ENCODE results near the gene APEX2.
"Not testable (repeated sequence)": the region's sequence is repeated elsewhere in the genome, so short reads cannot be mapped to it uniquely, and the experiment has no call there.

The APEX2 gene

GRCh38 chrX:54999717-55000598, at the start of gene APEX2:
Gene APEX2, plus strand, starts transcription at chrX:55000363. Its CDS starts 60 bp downstream, at chrX:55000423.
- DNase-seq (ENCODE audit: low read depth, low spot score): peak; percentile 67

- DNase-seq (ENCODE audit: low read depth, low spot score): no peak
Measured at GRCh38 chrX:54950730-54951375, 49.3 kb upstream of the APEX2 start.

- DNase-seq (ENCODE audit: low read depth, low spot score): no peak
Measured at GRCh38 chrX:54961750-54962149, 38.4 kb upstream of the APEX2 start.

- DNase-seq (ENCODE audit: low read depth, low spot score): no peak
Measured at GRCh38 chrX:54964766-54965497, 35.2 kb upstream of the APEX2 start.

GRCh38 chrX:54977387-54977786, 22.8 kb upstream of the APEX2 start:
- DNase-seq (ENCODE audit: low read depth, low spot score): no peak

- DNase-seq (ENCODE audit: low read depth, low spot score): no peak
Measured at GRCh38 chrX:54978448-54978847, 21.7 kb upstream of the APEX2 start.

GRCh38 chrX:54979432-54979831, 20.7 kb upstream of the APEX2 start:
- no peak for DNase-seq (ENCODE audit: low read depth, low spot score)

- no peak for DNase-seq (ENCODE audit: low read depth, low spot score)
Measured at GRCh38 chrX:54980334-54980733, 19.8 kb upstream of the APEX2 start.

GRCh38 chrX:54983306-54983705, 16.9 kb upstream of the APEX2 start:
- DNase-seq (ENCODE audit: low read depth, low spot score): not testable (repeated sequence)

- DNase-seq (ENCODE audit: low read depth, low spot score): no peak
Measured at GRCh38 chrX:54991706-54992105, 8.5 kb upstream of the APEX2 start.

- DNase-seq (ENCODE audit: low read depth, low spot score): no peak
Measured at GRCh38 chrX:54992911-54993622, 7.1 kb upstream of the APEX2 start.

- no peak for DNase-seq (ENCODE audit: low read depth, low spot score)
Measured at GRCh38 chrX:54994099-54994498, 6.1 kb upstream of the APEX2 start, which contains the start of gene PFKFB1. Gene PFKFB1, minus strand, starts transcription at chrX:54994188. Its CDS starts 181 bp downstream, at chrX:54994007.

- no peak for DNase-seq (ENCODE audit: low read depth, low spot score)
Measured at GRCh38 chrX:54994668-54995351, 5.4 kb upstream of the APEX2 start.

GRCh38 chrX:54995621-54996020, 4.5 kb upstream of the APEX2 start:
- DNase-seq (ENCODE audit: low read depth, low spot score): no peak

GRCh38 chrX:55004231-55004630, 4.1 kb downstream of the APEX2 start:
- no peak for DNase-seq (ENCODE audit: low read depth, low spot score)

GRCh38 chrX:55005256-55005655, 5.1 kb downstream of the APEX2 start:
- no peak for DNase-seq (ENCODE audit: low read depth, low spot score)

- DNase-seq (ENCODE audit: low read depth, low spot score): no peak
Measured at GRCh38 chrX:55006827-55007621, 6.9 kb downstream of the APEX2 start.

GRCh38 chrX:55007656-55008055, 7.5 kb downstream of the APEX2 start:
- no peak for DNase-seq (ENCODE audit: low read depth, low spot score)

- no peak for DNase-seq (ENCODE audit: low read depth, low spot score)
Measured at GRCh38 chrX:55008571-55009358, 8.6 kb downstream of the APEX2 start.

All from iPS DF 19.7 (cell line).